Ramos (cell line): ENCODE data around the gene PLPPR3.
"Not testable (repeated sequence)": the region's sequence is repeated elsewhere in the genome, so short reads cannot be mapped to it uniquely, and the experiment has no call there.

Source experiments
- in situ Hi-C: fragments of 300-500 bp; cut with MboI; formaldehyde crosslinking; loops from one replicate; pipeline ENCODE4 v1.14.3; 2022; ENCODE audit warnings: low sequenced_read_pairs; ENCODE audit not compliant: unreplicated experiment

The PLPPR3 gene

DNA sequence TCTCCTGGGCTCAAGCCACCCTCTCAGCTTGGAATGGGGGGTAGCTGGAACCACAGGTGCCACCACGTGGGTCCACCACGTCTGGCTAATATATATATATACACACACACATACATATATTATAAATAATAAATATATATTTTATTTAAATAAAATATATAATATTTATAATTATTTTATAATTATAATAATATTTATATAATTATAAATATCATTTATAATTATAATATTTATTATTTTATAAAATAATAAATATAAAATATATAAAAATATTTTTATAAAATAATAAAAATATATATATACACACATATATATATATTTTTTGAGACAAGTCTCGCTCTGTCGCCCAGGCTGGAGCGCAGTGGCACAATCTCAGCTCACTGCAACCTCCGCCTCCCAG is 32.8 kb upstream of the PLPPR3 start:
- in situ Hi-C loops, result loop anchor here (10.0 kb wide), 1 partner anchor 130 kb away; the partner anchor contains the start of gene WDR18

DNA sequence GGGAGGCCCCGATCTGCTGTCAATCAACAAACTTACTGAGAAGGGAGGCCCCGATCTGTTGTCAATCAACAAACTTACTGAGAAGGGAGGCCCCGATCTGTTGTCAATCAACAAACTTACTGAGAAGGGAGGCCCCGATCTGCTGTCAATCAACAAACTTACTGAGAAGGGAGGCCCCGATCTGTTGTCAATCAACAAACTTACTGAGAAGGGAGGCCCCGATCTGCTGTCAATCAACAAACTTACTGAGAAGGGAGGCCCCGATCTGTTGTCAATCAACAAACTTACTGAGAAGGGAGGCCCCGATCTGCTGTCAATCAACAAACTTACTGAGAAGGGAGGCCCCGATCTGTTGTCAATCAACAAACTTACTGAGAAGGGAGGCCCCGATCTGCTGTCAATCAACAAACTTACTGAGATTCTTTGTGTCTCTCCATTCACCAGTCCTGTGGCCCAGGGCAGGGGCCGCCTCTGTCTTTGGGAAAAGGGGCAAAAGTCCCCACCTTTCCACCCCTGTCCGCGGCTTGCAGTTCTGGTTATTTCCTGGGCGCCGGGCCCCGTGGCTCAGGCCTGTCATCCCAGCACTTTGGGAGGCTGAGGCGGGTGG is 32.0 kb upstream of the PLPPR3 start:
- in situ Hi-C loops, result loop anchor here (10.0 kb wide), 1 partner anchor 131 kb away; the partner anchor contains the start of gene WDR18

DNA sequence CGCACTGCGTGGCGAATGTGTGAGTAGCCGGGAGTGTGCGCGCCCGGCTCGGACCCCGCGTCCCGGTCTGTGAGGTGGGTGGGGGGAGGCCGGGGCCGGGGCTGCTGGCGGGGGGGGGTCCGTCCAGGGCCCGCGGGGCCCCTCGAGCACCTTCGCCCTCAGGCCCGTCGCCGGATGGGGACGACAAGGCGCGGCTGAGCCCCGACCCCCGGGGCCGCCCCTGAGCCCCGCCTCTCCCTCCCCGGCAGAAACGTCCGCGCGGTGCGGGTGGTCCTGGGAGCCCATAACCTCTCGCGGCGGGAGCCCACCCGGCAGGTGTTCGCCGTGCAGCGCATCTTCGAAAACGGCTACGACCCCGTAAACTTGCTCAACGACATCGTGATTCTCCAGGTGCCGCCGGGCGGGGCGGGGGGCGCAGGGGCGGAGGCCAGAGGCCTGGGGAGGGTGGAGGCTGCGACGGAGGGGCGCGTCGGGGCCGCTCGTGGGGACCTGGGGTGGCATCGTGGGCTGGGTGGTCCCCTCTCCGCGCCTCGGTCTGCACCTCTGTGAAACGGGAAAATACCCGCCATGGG is 31.3 kb upstream of the PLPPR3 start:
- in situ Hi-C loops, result loop anchor here (10.0 kb wide), 1 partner anchor 132 kb away; the partner anchor contains the start of gene WDR18

DNA sequence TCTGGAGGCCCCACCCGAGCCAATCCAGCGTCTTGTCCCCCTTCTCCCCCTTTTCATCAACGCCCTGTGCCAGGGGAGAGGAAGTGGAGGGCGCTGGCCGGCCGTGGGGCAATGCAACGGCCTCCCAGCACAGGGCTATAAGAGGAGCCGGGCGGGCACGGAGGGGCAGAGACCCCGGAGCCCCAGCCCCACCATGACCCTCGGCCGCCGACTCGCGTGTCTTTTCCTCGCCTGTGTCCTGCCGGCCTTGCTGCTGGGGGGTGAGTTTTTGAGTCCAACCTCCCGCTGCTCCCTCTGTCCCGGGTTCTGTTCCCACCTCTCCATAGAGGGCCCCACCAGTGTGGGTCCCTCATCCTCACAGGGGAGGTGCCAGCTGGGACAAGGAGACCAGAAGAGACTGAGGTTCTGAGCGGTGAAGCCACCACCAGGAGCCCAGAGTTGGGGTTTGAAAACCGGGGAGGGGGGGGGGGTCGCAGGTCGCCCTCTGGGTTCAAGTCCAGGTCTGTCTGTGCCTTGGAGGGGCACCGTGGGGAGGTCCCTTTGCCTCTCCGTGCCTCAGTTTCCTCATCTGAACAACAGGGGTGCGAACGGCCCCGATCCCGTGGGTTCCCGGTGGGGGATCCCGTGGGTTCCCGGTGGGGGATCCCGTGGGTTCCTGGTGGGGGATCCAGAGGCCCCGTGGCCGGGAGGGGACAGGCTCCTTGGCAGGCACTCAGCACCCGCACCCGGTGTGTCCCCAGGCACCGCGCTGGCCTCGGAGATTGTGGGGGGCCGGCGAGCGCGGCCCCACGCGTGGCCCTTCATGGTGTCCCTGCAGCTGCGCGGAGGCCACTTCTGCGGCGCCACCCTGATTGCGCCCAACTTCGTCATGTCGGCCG is 30.6 kb upstream of the PLPPR3 start, which contains the start of gene ELANE:
Gene ELANE (plus strand): TSS at position 168 of the 878 bp plus-strand sequence. CDS start 26 bp downstream, at position 194.
- in situ Hi-C loops, result loop anchor here (10.0 kb wide), 1 partner anchor 132 kb away; the partner anchor contains the start of gene WDR18

DNA sequence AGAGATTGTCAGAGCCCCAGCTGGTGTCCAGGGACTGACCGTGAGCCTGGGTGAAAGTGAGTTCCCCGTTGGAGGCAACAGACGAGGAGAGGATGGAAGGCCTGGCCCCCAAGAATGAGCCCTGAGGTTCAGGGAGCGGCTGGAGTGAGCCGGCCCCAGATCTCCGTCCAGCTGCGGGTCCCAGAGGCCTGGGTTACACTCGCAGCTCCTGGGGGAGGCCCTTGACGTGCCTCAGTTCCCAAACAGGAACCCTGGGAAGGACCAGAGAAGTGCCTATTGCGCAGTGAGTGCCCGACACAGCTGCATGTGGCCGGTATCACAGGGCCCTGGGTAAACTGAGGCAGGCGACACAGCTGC is 29.2 kb upstream of the PLPPR3 start:
- in situ Hi-C loops, result loop anchor here (10.0 kb wide), 1 partner anchor 134 kb away; the partner anchor contains the start of gene WDR18

DNA sequence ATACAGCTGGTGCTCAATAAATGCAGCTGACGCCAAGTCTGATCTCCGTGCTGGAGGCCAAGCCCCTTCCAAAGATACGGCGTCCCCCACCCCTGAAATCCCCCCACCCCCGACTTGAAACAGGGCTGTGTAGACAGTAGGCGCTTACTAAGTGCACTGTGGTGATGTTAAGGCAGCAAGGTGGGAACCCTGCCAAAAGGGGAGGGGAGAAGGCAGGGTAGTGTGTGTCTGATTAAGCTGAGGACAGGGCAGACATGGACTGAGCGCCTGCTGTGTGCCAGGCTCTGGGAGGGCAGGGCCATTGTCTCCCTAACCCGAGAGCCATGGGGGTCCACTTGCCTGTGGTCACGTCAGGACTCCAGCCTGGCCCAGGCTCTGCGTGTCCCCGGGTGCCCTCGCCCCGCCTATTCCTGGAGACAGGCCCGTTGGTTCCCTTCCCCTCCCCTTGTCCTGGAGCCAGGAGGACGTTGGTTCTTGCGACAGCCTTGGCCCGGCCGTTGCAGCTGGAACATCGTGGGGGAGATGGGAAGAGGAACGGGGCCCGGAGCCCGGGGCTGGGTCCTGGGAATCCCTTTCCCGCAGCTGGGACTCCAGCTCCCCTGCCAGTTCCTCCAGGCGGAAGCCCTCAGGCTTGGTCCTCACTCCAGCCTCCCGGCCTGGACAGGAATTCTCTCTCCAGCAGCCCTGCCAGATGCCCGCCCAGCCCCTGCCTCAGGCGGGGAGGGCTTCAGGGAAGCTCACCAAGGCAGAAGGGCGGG is 28.6 kb upstream of the PLPPR3 start:
- in situ Hi-C loops, result loop anchor here (10.0 kb wide), 1 partner anchor 134 kb away; the partner anchor contains the start of gene WDR18

DNA sequence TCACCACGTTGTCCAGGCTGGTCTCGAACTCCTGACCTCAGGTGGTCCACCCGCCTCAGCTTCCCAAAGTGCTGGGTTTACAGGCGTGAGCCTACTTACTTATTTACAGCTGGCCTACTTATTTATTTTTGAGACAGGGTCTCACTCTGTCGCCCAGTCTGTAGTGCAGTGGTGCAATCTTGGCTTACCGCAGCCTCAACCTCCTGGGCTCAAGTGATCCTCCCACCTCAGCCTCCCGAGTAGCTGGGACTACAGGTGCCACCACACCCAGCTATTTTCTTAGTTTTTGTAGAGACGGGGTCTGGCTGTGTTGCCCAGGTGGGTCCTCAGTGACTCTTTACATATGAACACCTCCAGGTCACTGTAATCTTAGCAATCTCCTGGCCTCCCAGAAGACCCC is 27.4 kb upstream of the PLPPR3 start:
- in situ Hi-C loops, result loop anchor here (5.0 kb wide), 1 partner anchor 87 kb away; no protein-coding TSS in a partner anchor

DNA sequence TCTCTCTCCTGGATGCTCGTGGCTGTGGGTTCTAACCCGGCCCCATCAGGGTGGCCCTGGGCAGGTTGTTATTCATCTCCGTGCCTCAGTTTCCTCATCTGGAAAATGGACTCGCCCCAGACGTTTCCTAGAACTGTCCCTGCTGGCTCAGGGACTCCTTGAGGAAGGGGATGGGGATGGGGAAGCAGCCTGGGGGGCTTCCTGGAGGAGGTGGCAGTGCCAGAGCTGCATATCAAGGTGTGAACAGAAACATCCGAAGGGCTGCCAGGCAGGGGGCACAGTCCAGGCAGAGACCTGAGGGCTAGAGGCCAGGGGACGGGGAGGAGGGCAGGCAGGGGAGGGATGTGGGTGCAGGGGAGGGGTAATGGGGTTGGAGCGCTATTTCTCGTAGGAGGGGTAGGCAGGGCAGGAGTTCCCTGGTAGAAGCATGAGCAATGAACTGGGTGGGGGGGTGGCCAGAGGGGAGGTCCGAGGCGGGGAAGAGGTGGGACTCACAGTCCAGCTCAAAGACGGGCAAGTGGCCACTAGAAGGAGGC is 26.7 kb upstream of the PLPPR3 start:
- in situ Hi-C loops, result loop anchor here (5.0 kb wide), 1 partner anchor 86 kb away; no protein-coding TSS in a partner anchor

DNA sequence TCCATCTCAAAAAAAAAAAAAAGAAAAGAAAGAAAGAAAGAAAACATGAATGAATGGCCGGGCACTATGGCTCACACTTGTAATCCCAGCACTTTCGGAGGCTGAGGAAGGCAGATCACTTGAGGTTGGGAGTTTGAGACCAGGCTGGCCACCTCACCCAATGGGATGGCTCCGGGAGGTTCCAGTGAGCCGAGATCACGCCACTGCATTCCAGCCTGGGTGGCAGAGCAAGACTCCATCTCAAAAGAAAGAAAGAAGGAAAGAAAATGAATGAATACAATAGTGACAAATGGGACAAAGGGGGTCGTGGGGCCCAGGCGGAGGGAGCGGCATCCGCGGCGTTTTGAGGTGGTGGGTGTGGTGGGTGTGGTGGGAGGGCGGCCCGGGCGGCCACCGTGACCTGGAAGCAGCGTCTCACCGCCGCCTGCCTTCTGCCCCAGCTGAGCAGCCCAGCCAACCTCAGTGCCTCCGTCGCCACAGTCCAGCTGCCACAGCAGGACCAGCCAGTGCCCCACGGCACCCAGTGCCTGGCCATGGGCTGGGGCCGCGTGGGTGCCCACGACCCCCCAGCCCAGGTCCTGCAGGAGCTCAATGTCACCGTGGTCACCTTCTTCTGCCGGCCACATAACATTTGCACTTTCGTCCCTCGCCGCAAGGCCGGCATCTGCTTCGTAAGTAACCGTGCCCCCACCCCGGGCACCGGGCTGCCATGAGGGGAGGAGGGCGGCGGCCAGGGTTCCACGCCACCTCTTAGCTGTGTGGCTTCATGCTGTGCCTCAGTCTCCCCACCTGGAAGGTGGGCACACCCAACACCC is 24.2 kb upstream of the PLPPR3 start:
- in situ Hi-C loops, result loop anchor here (5.0 kb wide), 1 partner anchor 84 kb away; no protein-coding TSS in a partner anchor

DNA sequence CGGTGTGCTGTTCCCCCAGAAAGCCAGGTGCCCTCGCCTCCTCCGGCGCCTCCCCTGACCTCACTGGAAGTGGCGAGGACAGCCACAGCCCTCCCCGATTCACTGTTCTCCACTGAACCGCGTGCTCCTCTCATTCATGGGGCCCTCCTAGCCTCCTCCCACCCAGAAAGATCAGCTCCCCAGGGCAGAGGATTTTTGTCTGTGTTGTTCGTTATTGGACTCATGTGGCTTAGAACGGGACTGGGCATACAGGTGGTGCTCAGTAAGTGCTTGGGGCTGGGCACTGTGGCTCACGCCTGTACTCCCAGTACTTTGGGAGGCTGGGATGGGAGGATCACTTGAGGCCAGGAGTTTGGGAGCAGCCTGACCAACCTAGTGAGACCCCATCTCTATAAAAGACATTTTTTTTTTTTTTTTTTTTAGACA is 22.8 kb upstream of the PLPPR3 start:
- in situ Hi-C loops, result no loop called here

DNA sequence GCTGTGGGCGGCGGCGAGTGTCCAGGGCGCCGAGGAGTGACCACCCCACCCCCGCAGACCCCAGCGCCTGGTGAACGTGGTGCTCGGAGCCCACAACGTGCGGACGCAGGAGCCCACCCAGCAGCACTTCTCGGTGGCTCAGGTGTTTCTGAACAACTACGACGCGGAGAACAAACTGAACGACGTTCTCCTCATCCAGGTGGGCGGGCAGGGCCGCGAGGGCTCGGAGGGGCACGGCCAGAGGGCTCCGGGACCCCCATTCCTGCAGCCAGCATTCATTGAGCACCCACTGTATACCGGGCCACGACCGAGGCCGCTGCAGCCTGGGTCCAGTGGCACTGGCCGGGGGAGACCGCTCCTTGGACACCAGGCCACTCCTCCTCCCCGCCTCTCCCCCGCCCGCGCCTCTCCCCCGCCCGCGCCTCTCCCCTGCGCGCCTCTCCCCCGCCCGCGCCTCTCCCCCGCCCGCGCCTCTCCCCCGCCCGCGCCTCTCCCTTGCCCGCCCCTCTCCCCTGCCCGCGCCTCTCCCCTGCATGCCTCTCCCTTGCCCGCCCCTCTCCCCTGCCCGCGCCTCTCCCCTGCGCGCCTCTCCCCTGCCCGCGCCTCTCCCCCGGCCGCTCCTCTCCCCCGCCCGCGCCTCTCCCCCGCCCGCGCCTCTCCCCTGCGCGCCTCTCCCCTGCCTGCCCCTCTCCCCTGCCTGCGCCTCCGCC is 22.2 kb upstream of the PLPPR3 start:
- in situ Hi-C loops, result no loop called here

DNA sequence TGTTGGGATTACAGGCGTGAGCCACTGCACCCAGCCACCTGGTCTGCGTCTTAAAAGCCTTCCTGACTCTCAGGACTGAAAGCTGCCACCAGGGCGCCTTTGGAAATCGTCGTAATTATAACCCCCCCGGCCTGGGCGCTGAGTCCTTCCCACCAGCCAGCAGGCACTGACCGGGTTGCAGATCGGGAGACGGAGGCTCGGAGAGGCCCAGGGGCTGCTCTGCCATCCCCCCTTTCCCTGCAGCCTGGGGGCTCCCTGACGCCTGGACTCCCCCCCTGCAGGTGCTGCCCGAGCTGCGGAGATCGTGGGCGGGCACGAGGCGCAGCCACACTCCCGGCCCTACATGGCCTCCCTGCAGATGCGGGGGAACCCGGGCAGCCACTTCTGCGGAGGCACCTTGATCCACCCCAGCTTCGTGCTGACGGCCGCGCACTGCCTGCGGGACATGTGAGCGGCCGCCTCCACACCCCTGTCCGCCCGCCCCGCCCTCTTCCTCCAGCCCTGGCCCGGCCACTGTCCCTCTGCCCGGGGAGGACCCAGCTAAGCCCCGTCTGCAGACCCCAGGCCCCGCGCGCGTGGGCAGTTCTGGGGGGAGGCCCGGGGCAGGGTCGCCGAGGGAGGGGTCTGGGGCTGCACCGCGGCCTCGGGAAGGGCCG is 21.6 kb upstream of the PLPPR3 start:
- in situ Hi-C loops, result no loop called here

DNA sequence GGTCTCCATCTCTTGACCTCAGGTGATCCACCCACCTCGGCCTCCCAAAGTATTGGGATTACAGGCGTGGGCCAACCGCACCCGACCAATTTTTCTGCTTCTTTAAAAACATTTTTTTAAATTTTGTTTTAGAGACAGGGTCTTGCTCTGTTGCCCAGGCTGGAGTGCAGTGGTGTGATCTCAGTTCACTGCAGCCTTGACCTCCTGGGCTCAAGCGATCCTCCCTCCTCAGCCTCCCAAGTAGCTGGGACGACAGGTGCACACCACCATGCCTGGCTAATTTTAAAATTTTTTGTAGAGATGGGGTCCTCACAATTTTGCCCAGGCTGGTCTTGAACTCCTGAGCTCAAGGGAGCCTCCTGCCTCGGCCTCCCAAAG is 21.0 kb upstream of the PLPPR3 start:
- in situ Hi-C loops, result not testable (repeated sequence)

DNA sequence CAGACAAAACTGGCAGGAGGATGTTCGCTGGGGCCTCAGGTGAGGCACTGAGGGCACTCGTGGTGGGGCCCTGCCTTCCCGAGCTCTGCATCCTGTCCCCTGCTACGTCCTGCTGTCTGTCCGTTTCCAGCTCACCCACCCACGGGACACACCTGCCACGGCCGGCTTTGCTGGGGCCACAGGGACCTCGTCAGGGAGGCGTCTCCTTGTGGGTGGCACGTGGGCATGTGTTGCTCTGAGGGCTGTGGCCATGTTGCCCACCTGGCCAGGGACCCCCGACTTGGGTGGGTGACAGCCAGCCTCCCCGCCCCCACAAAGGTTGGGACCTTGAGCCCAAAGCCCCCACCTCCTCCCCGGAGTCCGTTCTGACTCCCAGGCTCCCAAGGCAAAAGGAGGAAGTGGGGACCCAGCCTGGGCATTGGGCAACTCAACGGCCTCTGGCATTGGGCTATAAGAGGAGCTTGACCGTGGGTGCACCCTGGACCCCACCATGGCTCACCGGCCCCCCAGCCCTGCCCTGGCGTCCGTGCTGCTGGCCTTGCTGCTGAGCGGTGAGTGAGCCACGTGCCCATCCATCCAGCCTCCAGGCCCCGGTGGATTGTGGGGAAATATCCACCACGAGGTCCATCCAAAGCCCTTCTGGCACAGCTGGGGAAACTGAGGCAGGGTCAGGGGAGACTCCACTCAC is 18.9 kb upstream of the PLPPR3 start, which contains the start of gene PRTN3:
Gene PRTN3 (plus strand): TSS at position 481 of the 688 bp plus-strand sequence. CDS start 10 bp downstream, at position 491.
- in situ Hi-C loops, result no loop called here

DNA sequence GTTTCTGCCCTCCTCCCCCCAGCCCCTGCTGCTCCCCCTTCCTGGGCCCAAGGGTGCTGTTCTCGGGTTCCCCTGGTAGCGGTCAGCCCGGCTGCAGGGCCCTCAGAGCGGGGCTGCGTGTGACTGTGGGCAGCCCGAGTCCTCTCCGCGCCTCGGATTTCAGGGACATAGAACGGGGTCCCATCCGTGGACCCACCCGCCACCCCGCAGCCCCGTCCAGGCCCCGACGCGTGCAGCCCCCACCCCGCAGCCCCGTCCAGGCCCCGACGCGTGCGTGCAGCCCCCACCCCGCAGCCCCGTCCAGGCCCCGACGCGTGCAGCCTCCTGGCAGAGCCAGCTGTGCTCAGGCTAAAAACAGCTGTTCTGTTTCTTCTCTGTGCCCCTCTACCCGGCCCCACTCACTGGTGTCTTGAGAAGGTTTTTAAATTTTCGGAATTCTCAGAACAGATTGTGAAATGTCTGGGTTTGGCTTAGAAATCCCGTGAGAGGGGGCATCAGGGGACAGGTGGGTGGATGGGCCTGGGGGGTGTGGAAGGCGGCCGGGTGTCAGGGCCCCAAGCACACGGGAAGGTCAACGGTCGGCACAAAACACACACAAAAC is 13.6 kb upstream of the PLPPR3 start:
- in situ Hi-C loops, result no loop called here

DNA sequence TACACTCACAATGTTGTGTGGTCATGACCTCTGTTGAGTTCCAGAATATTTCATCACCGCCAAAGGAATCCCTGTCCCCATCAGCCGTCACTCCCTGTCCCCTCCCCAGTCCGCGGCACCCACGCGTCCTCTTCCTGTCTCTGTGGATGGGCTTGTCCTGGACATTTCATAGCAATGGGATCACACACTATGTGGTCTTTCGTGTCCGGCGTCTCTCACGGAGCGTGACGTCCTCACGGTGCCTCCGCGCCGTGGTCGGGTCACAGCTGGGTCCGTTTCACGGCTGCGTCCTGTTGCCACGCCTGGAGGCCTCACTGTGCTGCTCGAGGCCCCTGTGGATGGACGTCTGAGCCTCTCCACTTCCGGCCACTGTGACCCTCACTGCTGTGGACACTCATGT is 12.5 kb upstream of the PLPPR3 start:
- in situ Hi-C loops, result no loop called here
